Lower leg skin (tissue), 4 donors: ENCODE data around the gene FAM171A1. TPM values are rescaled to one million over a fixed set of nuclear protein-coding genes. Genes with fewer than 3 reads are reported as not detected.
"Not testable (repeated sequence)": the region's sequence is repeated elsewhere in the genome, so short reads cannot be mapped to it uniquely, and the experiment has no call there.

Experiments used
- DNase-seq, 2 donors: peaks; one replicate each; pipeline ENCODE4 v3.0.0-alpha.2; 2019; ENCODE audit warnings: low spot score in 2 of 2
- H3K4me3 ChIP-seq: fragments of 200-600 bp; sonication (generic); 2 replicates; pipeline ENCODE4 v1.5.1; 2017; ENCODE audit warnings: mild to moderate bottlenecking, low read depth; ENCODE audit not compliant: poor library complexity, severe bottlenecking
- POLR2A ChIP-seq, 2 donors: fragments of 450-650 bp; IDR thresholded peaks; one replicate each; pipeline ENCODE4 v1.6.1; 2016 to 2017; ENCODE audit warnings: antibody characterized with exemption in 2 of 2, mild to moderate bottlenecking in 1 of 2, moderate library complexity in 1 of 2
- WGBS, 2 donors: methylation state at CpG; one replicate each; pipeline ENCODE4 v1.1.5; 2018; 5-methylcytosine and 5-hydroxymethylcytosine counted together
- intact Hi-C: fragments of 100-400 bp; cut with DNase I; formaldehyde crosslinking; loops from one replicate; pipeline ENCODE4 v1.15.0; 2023; ENCODE audit warnings: low total_unique reads
- total RNA-seq, 4 donors: library from RNA; depleted of rRNA; stranded (reverse); fragments of >200 nt; gene quantifications; one replicate each; pipeline ENCODE4 v1.1.0, GENCODE V29; 2016
- TF ChIP-seq, protein P1 (sequence below), 3 donors: fragments of 450-650 bp; IDR thresholded peaks; one replicate each; pipeline ENCODE4 v1.5.1; 2016; ENCODE audit warnings: antibody characterized with exemption in 3 of 3, mild to moderate bottlenecking in 3 of 3, moderate library complexity in 2 of 3

The FAM171A1 gene
- total RNA-seq, 4 donors from 2014 or later: 2.7 to 5.4 (median 3.1) TPM

DNA sequence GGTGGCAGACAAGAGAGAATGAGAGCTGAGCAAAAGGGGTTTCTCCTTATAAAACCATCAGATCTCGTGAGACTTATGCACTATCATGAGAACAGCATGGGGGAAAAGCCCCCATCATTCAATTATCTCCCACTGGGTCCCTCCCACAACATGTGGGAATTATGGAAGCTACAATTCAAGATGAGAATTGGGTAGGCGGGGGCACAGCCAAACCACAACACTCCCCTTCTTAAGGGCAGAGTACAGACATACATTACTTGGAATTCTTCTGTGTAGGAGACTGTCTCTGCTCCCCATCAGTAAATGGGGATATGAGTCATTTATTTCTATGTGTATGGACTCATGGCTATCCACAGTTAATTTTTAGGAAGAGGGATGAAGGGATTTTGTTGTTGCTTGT lies 31.2 kb downstream of the FAM171A1 start:
- intact Hi-C loops: no loop called here
- H3K4me3 ChIP-seq: no peak overlapping the region
- TF ChIP-seq, protein P1, sequence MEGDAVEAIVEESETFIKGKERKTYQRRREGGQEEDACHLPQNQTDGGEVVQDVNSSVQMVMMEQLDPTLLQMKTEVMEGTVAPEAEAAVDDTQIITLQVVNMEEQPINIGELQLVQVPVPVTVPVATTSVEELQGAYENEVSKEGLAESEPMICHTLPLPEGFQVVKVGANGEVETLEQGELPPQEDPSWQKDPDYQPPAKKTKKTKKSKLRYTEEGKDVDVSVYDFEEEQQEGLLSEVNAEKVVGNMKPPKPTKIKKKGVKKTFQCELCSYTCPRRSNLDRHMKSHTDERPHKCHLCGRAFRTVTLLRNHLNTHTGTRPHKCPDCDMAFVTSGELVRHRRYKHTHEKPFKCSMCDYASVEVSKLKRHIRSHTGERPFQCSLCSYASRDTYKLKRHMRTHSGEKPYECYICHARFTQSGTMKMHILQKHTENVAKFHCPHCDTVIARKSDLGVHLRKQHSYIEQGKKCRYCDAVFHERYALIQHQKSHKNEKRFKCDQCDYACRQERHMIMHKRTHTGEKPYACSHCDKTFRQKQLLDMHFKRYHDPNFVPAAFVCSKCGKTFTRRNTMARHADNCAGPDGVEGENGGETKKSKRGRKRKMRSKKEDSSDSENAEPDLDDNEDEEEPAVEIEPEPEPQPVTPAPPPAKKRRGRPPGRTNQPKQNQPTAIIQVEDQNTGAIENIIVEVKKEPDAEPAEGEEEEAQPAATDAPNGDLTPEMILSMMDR (IDR thresholded peaks at IDR 0.05): no peak
- TF ChIP-seq POLR2A (IDR thresholded peaks at IDR 0.05): no peak
- peak in 1 of 2 donors; percentile 50 for DNase-seq
- WGBS, 2 donors: 86 to 90% methylated on average over 2 of the region's 2 CpGs

DNA sequence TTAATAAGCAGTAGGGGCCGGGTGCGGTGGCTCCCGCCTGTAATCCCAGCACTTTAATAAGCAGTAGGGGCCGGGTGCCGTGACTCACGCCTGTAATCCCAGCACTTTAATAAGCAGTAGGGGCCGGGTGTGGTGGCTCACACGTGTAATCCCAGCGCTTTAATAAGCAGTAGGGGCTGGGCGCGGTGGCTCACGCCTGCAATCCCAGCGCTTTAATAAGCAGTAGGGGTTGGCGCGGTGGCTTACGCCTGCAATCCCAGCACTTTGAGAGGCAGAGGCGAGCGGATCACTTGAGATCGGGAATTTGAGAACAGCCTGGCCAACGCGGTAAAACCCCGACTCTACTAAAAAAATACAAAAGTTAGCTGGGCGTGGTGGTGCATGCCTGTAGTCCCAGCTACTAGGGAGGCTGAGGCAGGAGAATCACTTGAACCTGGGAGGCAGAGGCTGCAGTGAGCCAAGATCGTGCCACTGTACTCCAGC lies 33.6 kb downstream of the FAM171A1 start:
- H3K4me3 ChIP-seq, intact Hi-C loops: not testable (repeated sequence)
- DNase-seq: peak in 1 of 2 donors; percentile 49
- WGBS, 2 donors: 93 to 95% methylated on average over 24 of the region's 24 CpGs

DNA sequence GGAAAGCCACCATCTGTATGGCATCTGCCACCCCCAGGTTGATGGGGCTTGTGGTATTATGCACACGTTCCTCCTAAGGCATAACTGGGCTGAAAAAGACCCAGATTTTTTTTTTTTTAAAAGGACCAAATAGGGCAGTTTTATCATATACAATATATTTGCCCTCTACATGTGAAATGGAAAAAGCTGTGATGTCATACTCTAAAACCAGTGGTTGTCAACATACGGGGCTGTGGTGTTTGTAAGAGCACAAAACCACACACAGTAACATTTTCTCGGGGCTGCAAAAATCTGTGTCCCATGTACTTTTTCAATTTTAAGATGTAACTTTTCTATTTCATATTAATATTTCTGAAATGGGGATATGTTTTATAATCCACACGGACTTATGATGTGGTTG lies 34.9 kb downstream of the FAM171A1 start:
- no peak overlapping the region for H3K4me3 ChIP-seq
- no peak for TF ChIP-seq POLR2A (IDR thresholded peaks at IDR 0.05)
- TF ChIP-seq, protein P1 (IDR thresholded peaks at IDR 0.05): no peak
- intact Hi-C loops: no loop called here
- DNase-seq: no peak
- 70 to 81% methylated on average over 4 of the region's 4 CpGs for WGBS, 2 donors

DNA sequence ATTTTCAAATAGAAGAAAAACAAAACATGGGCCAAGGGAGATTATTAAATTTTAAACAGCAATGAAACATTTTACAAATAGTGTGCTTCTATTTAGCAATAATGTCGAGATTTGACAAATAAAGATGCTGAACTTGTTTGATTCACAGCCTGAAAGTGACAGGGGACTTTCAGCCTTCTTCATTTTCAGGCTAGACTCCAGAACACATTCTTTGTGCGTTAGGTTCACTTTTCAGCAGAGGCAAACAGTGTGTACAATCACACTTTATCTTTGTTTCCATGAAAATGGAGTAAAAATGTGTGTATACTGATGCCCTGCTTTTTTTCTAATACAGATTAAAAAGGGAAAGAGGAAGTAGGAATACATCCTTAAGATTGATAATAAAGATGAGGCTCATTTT lies 35.6 kb downstream of the FAM171A1 start:
- intact Hi-C loops: no loop called here
- H3K4me3 ChIP-seq: no peak overlapping the region
- TF ChIP-seq, protein P1 (IDR thresholded peaks at IDR 0.05): no peak
- no peak for TF ChIP-seq POLR2A (IDR thresholded peaks at IDR 0.05)
- no peak for DNase-seq
- WGBS, 2 donors: 32 to 57% methylated on average over 2 of the region's 2 CpGs

DNA sequence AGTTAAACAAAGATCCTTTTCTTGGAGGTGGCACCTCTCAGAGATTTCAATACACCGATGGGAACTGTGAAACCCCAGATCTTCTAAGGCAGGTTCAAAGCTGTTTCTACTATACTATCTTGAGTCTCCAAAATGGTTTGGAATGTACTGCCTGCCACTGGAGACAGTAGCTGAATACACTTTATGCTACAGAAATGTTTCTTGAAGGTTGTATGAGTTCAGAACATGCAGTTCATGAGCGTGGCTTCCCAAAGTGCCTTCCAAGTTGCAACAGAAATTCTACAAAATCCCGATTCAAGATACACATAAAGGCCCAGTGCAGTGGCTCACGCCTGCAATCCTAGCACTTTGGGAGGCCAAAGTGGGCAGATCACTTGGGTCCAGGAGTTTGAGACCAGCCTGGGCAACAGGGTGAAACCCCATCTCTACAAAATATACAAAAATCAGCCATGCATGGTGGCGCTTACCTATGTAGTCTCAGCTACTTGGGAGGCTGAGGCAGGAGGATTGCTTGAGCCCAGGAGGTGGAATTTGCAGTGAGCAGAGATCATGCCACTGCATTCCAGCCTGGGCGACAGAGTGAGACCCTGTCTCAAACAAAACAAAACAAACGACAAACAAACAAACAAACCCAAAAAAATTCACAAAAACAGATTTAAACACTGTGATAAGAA lies 36.3 kb downstream of the FAM171A1 start:
- TF ChIP-seq, protein P1 (IDR thresholded peaks at IDR 0.05): no peak
- no peak for TF ChIP-seq POLR2A (IDR thresholded peaks at IDR 0.05)
- DNase-seq: peak in 1 of 2 donors; percentile 49
- H3K4me3 ChIP-seq: no peak overlapping the region
- intact Hi-C loops: no loop called here
- WGBS, 2 donors: 95% methylated on average over 7 of the region's 7 CpGs

DNA sequence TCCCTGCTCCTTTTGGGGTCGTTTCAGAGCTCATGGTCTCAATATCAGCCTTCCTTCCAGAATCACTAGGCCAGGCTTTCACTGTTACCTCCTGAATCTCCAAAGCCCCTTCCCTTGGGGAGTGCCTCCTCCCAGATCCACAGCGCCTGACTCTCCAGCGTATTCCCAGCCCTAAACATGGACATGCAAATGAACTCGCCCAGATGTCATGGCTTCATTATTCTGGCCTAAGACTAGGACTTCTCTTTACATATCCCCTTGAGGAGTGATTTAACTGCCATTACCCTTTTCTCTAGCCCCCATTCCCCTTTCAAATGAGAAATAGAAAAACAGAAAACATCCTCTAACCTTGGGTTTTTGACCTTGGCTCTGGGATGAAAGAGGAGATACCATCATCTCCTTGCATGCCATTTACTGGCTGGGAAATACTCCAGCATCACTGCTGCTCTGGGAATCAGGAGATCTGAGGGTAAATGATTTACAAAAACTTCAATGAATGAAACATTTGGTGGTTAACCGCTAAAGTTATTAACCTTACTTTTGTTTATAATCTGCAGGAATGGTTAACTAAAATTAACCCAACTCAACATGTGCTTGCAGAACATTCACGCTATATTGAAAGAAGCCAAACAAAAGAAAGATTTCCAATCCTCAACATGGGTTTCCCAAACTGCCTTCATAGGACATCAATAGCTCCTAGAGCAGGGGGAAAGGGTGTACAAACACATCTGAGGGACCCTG lies 37.0 kb downstream of the FAM171A1 start:
- H3K4me3 ChIP-seq: no peak overlapping the region
- TF ChIP-seq POLR2A (IDR thresholded peaks at IDR 0.05): no peak
- TF ChIP-seq, protein P1 (IDR thresholded peaks at IDR 0.05): no peak
- 87 to 92% methylated on average over 6 of the region's 6 CpGs for WGBS, 2 donors
- intact Hi-C loops: no loop called here
- peak in 1 of 2 donors; percentile 45 for DNase-seq

DNA sequence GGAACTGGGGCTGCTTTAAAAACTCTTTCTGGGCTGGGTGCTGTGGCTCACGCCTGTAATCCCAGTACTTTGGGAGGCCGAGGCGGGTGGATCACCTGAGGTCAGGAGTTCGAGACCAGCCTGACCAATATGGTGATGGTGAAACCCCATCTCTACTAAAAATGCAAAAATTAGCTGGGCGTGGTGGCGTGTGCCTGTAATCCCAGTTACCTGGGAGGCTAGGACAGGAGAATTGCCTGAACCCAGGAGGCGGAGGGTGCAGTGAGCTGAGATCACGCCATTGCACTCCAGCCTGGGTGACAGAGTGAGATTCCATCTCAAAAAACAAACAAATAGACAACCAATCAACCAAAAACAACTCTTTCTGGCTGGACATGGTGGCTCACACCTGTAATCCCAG lies 37.9 kb downstream of the FAM171A1 start:
- DNase-seq: peak in 1 of 2 donors; percentile 26
- H3K4me3 ChIP-seq, intact Hi-C loops: not testable (repeated sequence)
- WGBS, 2 donors: 90 to 96% methylated on average over 8 of the region's 8 CpGs
